ENCODE measurements around the gene TCTN3. TPM values are rescaled to one million over a fixed set of nuclear protein-coding genes. Genes with fewer than 3 reads are reported as not detected.
A peak's percentile ranks its signal among the peaks of the same experiment; 100 is the strongest.

TCTN3 gene
- total and polyA plus RNA-seq, 2 of the 13 experiments (the other 11 are each of a cell fraction or from before 2014, with no cell fraction given) = 53.3 to 60.0 TPM

- TF ChIP-seq RERE (CRISPR knock-in tag; IDR thresholded peaks at IDR 0.05; ENCODE audit: low read depth) = peak; percentile 58
- no peak for TF ChIP-seq HOXA5 (CRISPR knock-in tag; IDR thresholded peaks at IDR 0.05)
- TF ChIP-seq FOXK1 (CRISPR knock-in tag; IDR thresholded peaks at IDR 0.05; ENCODE audit: borderline replicate concordance, low read depth) = 0 out of 2 replicates have a peak, but pooled peaks have one; percentile 54
- no peak for TF ChIP-seq ARHGAP35 (CRISPR knock-in tag; IDR thresholded peaks at IDR 0.05; ENCODE audit: borderline replicate concordance)
- TF ChIP-seq SMYD3 (CRISPR knock-in tag; IDR thresholded peaks at IDR 0.05) = no peak
- no peak for TF ChIP-seq ZBTB2 (CRISPR knock-in tag; IDR thresholded peaks at IDR 0.05; ENCODE audit: low read depth)
- no peak for TF ChIP-seq ZNF501 (CRISPR knock-in tag; IDR thresholded peaks at IDR 0.05)
- no peak for TF ChIP-seq TBX3 (IDR thresholded peaks at IDR 0.05; ENCODE audit: borderline replicate concordance)
- TF ChIP-seq TFE3 (CRISPR knock-in tag; IDR thresholded peaks at IDR 0.05) = no peak
- TF ChIP-seq TOE1 (CRISPR knock-in tag; IDR thresholded peaks at IDR 0.05) = no peak
- no peak for TF ChIP-seq ZNF337 (CRISPR knock-in tag; IDR thresholded peaks at IDR 0.05; ENCODE audit: borderline replicate concordance, low read depth)
- no peak for TF ChIP-seq ZMAT5 (CRISPR knock-in tag; IDR thresholded peaks at IDR 0.05; ENCODE audit: borderline replicate concordance, low read depth)
- TF ChIP-seq RARG (CRISPR knock-in tag; IDR thresholded peaks at IDR 0.05; ENCODE audit: low read depth) = no peak
- TF ChIP-seq PRDM4 (CRISPR knock-in tag; IDR thresholded peaks at IDR 0.05; ENCODE audit: borderline replicate concordance) = no peak
- TF ChIP-seq PCBP2 (optimal IDR thresholded peaks at IDR 0.05; ENCODE audit: low read depth, low read length, poor library complexity, severe bottlenecking) = no peak
Observed at GRCh38 chr10:95635319-95635733, 58.4 kb downstream of the TCTN3 start (continued).

All from HepG2 (cell line).